HG02840 (cell line): Measurements from ENCODE around the gene HOXC12.

ENCODE experiments used
- ATAC-seq: cut with Tn5 transposase; IDR thresholded peaks from one replicate; pipeline ENCODE4 v1.9.1; 2021; ENCODE audit warnings: mild to moderate bottlenecking, moderate library complexity, moderate number of reproducible peaks; ENCODE audit not compliant: unreplicated experiment, low FRiP score

The HOXC12 gene

GRCh38 chr12:53980802-53981496 is 26.2 kb downstream of the HOXC12 start:
- no peak for ATAC-seq

- ATAC-seq = no peak
Measured at GRCh38 chr12:53981634-53982565, 27.2 kb downstream of the HOXC12 start.

GRCh38 chr12:53982648-53983567 is 28.2 kb downstream of the HOXC12 start:
- no peak for ATAC-seq

- ATAC-seq = no peak
Measured at GRCh38 chr12:53983568-53983949, 28.9 kb downstream of the HOXC12 start.

GRCh38 chr12:53983950-53984572 is 29.4 kb downstream of the HOXC12 start:
- ATAC-seq = no peak

- no peak for ATAC-seq
Measured at GRCh38 chr12:53984901-53985691, 30.4 kb downstream of the HOXC12 start, which contains the start of gene HOXC10. Gene HOXC10 (plus strand): TSS chr12:53985146. CDS start chr12:53985260, 114 bp downstream.

GRCh38 chr12:53985692-53985993 is 30.9 kb downstream of the HOXC12 start:
- no peak for ATAC-seq

- ATAC-seq = no peak
Measured at GRCh38 chr12:53985994-53986685, 31.4 kb downstream of the HOXC12 start.

- no peak for ATAC-seq
Measured at GRCh38 chr12:53986686-53987483, 32.2 kb downstream of the HOXC12 start.

- no peak for ATAC-seq
Measured at GRCh38 chr12:53987787-53988230, 33.1 kb downstream of the HOXC12 start.

- ATAC-seq = no peak
Measured at GRCh38 chr12:53988541-53989226, 34.0 kb downstream of the HOXC12 start.

- ATAC-seq = no peak
Measured at GRCh38 chr12:53989227-53990113, 34.8 kb downstream of the HOXC12 start.

- no peak for ATAC-seq
Measured at GRCh38 chr12:53990311-53991076, 35.8 kb downstream of the HOXC12 start.

GRCh38 chr12:53991077-53991460 is 36.4 kb downstream of the HOXC12 start:
- no peak for ATAC-seq

GRCh38 chr12:53992377-53992889 is 37.7 kb downstream of the HOXC12 start:
- no peak for ATAC-seq
